Epithelial cell of esophagus (primary cell): ENCODE results near the gene CHRND.

Experiments used
- DNase-seq: peaks from one replicate; pipeline ENCODE4 v3.0.0; 2010; ENCODE audit warnings: low read depth
- H3K4me3 ChIP-seq: 2 replicates; pipeline ENCODE4 v1.5.1; 2011; ENCODE audit warnings: mild to moderate bottlenecking, low read length, control low read depth
- CTCF ChIP-seq: IDR thresholded peaks from 2 replicates; pipeline ENCODE4 v1.5.1; 2011; ENCODE audit warnings: low read depth, mild to moderate bottlenecking, low read length, control low read depth, inconsistent platforms; ENCODE audit not compliant: insufficient read depth; ENCODE audit errors: missing control alignments

The CHRND gene

GRCh38 chr2:232480201-232481190 lies 45.5 kb upstream of the CHRND start:
- no peak for TF ChIP-seq CTCF
- H3K4me3 ChIP-seq = no peak overlapping the region
- DNase-seq = no peak

- no peak for TF ChIP-seq CTCF
- no peak for DNase-seq
- no peak overlapping the region for H3K4me3 ChIP-seq
These were observed 44.4 kb upstream of the CHRND start for GRCh38 chr2:232481322-232482140.

- DNase-seq = no peak
- H3K4me3 ChIP-seq = no peak overlapping the region
- TF ChIP-seq CTCF = no peak
These were observed 43.4 kb upstream of the CHRND start for GRCh38 chr2:232482301-232483238.

GRCh38 chr2:232483311-232483922 lies 42.5 kb upstream of the CHRND start:
- no peak for DNase-seq
- H3K4me3 ChIP-seq = no peak overlapping the region
- TF ChIP-seq CTCF = no peak

GRCh38 chr2:232483923-232484627 lies 41.9 kb upstream of the CHRND start:
- no peak for DNase-seq
- no peak overlapping the region for H3K4me3 ChIP-seq
- no peak for TF ChIP-seq CTCF
